LNCaP clone FGC (cell line): ENCODE measurements around the gene PTPRE.
A peak's percentile ranks its signal among the peaks of the same experiment; 100 is the strongest.

Experiments used
- DNase-seq: peaks from one replicate; pipeline ENCODE4 v3.0.0-alpha.2; 2011; ENCODE audit warnings: low read depth
- H3K4me3 ChIP-seq: 2 replicates; pipeline ENCODE4 v1.5.1; 2011; ENCODE audit warnings: mild to moderate bottlenecking, low read depth, low read length, control low read depth
- CTCF ChIP-seq: IDR thresholded peaks from 2 replicates; pipeline ENCODE4 v1.5.1; 2012; ENCODE audit warnings: mild to moderate bottlenecking; ENCODE audit not compliant: control insufficient read depth, insufficient read depth; ENCODE audit errors: extremely low read depth

The PTPRE gene

GRCh38 chr10:128102480-128103228, 195.8 kb downstream of the PTPRE start:
- TF ChIP-seq CTCF: no peak
- DNase-seq: peak; percentile 86

GRCh38 chr10:128103229-128103714, 196.4 kb downstream of the PTPRE start:
- no peak overlapping the region for H3K4me3 ChIP-seq
- no peak for TF ChIP-seq CTCF
- no peak for DNase-seq

More at GRCh38 chr10:128102480-128103228, 195.8 kb downstream of the PTPRE start:
- no peak overlapping the region for H3K4me3 ChIP-seq

GRCh38 chr10:128105383-128105782, 198.5 kb downstream of the PTPRE start:
- no peak for DNase-seq
- TF ChIP-seq CTCF: no peak
- H3K4me3 ChIP-seq: no peak overlapping the region

GRCh38 chr10:128109707-128110106, 202.8 kb downstream of the PTPRE start:
- no peak overlapping the region for H3K4me3 ChIP-seq
- DNase-seq: peak; percentile 87
- TF ChIP-seq CTCF: no peak

GRCh38 chr10:128110339-128110738, 203.4 kb downstream of the PTPRE start:
- TF ChIP-seq CTCF: no peak
- no peak overlapping the region for H3K4me3 ChIP-seq
- no peak for DNase-seq

GRCh38 chr10:128111696-128112095, 204.8 kb downstream of the PTPRE start:
- TF ChIP-seq CTCF: no peak
- no peak for DNase-seq
- no peak overlapping the region for H3K4me3 ChIP-seq

- DNase-seq: no peak
- no peak for TF ChIP-seq CTCF
- H3K4me3 ChIP-seq: no peak overlapping the region
These were observed 206.1 kb downstream of the PTPRE start for GRCh38 chr10:128113026-128113425.
